Calu3 (cell line): ENCODE measurements around the gene NSD2. TPM values are rescaled to one million over a fixed set of nuclear protein-coding genes. Genes with fewer than 3 reads are reported as not detected.
"Not testable (repeated sequence)": the region's sequence is repeated elsewhere in the genome, so short reads cannot be mapped to it uniquely, and the experiment has no call there.

Experiments used
- BruUV-seq: library from RNA; stranded (reverse); fragments of 400-500 nt; replicated peaks from 2 replicates; lab custom pipeline; 2021; lab: Mats Ljungman, UMichigan
- CTCF ChIA-PET: fragments of 300-600 bp; sonication (Branson Sonifier 250); formaldehyde crosslinking; loops from one replicate; lab custom pipeline; 2022; ENCODE audit warnings: antibody characterized with exemption; lab: Charles Lee
- DNase-seq: peaks from one replicate; pipeline ENCODE4 v3.0.0; 2022
- H3K27ac Mint-ChIP-seq: one replicate; pipeline ENCODE4 v1.8.0; 2022; ENCODE audit warnings: mixed read lengths; ENCODE audit not compliant: unreplicated experiment
- H3K27me3 Mint-ChIP-seq: one replicate; pipeline ENCODE4 v1.8.0; 2022; ENCODE audit warnings: mixed read lengths; ENCODE audit not compliant: unreplicated experiment
- H3K36me3 Mint-ChIP-seq: one replicate; pipeline ENCODE4 v1.8.0; 2022; ENCODE audit warnings: mild to moderate bottlenecking, moderate library complexity, mixed read lengths; ENCODE audit not compliant: insufficient read depth, unreplicated experiment
- H3K4me1 Mint-ChIP-seq: one replicate; pipeline ENCODE4 v1.8.0; 2022; ENCODE audit warnings: mild to moderate bottlenecking, low read depth, mixed read lengths; ENCODE audit not compliant: unreplicated experiment
- H3K4me3 Mint-ChIP-seq: one replicate; pipeline ENCODE4 v1.8.0; 2022; ENCODE audit warnings: mild to moderate bottlenecking, low read depth, moderate library complexity, mixed read lengths; ENCODE audit not compliant: unreplicated experiment
- H3K9me3 Mint-ChIP-seq: one replicate; pipeline ENCODE4 v1.8.0; 2022; ENCODE audit warnings: low read depth, mixed read lengths; ENCODE audit not compliant: unreplicated experiment
- intact Hi-C: fragments of 100-400 bp; cut with micrococcal nuclease; formaldehyde crosslinking; loops from one replicate; pipeline ENCODE4 v1.10.0; 2022; ENCODE audit not compliant: unreplicated experiment
- total RNA-seq: library from RNA; stranded (reverse); gene quantifications from 2 replicates; pipeline ENCODE4 v1.2.3, GENCODE V29; 2022
- TF ChIP-seq, protein P1 (sequence below): fragments of 200-600 bp; IDR thresholded peaks from one replicate; pipeline ENCODE4 v1.8.0; 2022; ENCODE audit warnings: antibody characterized with exemption; ENCODE audit not compliant: unreplicated experiment

Gene NSD2
- total RNA-seq, 1 experiment from 2014 or later = 104 TPM

GRCh38 chr4:1997712-1998111 lies 126.5 kb downstream of the NSD2 start:
- Mint-ChIP-seq H3K4me3 (no peak overlapping the region), H3K36me3 (peaks cover 7% of the 10 kb centered on the region)
- TF ChIP-seq, protein P1, sequence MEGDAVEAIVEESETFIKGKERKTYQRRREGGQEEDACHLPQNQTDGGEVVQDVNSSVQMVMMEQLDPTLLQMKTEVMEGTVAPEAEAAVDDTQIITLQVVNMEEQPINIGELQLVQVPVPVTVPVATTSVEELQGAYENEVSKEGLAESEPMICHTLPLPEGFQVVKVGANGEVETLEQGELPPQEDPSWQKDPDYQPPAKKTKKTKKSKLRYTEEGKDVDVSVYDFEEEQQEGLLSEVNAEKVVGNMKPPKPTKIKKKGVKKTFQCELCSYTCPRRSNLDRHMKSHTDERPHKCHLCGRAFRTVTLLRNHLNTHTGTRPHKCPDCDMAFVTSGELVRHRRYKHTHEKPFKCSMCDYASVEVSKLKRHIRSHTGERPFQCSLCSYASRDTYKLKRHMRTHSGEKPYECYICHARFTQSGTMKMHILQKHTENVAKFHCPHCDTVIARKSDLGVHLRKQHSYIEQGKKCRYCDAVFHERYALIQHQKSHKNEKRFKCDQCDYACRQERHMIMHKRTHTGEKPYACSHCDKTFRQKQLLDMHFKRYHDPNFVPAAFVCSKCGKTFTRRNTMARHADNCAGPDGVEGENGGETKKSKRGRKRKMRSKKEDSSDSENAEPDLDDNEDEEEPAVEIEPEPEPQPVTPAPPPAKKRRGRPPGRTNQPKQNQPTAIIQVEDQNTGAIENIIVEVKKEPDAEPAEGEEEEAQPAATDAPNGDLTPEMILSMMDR = no peak

DNA sequence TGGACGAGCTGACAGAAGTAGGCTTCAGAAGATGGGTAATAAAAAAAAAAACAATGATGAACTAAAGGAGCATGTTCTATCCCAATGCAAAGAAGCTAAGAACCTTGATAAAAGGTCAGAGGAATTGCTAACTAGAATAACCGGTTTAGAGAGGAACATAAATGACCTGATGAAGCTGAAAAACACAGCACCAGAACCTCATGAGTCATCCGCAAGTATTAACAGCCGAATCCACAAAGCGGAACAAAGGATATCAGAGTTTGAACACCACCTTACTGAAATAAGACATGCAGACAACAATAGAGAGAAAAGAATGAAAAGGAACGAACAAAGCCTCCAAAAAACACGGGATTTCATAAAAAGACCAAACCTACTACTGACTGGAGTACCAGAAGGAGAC lies 127.1 kb downstream of the NSD2 start:
- peaks cover 15% of the 10 kb centered on the region for H3K4me1 Mint-ChIP-seq

More at GRCh38 chr4:1997712-1998111, 126.5 kb downstream of the NSD2 start:
- no TSS peak for BruUV-seq
- H3K4me1 Mint-ChIP-seq = peaks cover 15% of the 10 kb centered on the region
- H3K9me3 Mint-ChIP-seq = peaks cover 11% of the 10 kb centered on the region
- intact Hi-C loops = no loop called here
- CTCF ChIA-PET = interaction anchor here (0.6 kb wide), 1 partner anchor 31 kb away, joined by 4 read pairs; no protein-coding TSS in a partner anchor
- DNase-seq = no peak
- no peaks in the 10 kb centered on the region for H3K27me3 Mint-ChIP-seq
- no peak overlapping the region for H3K27ac Mint-ChIP-seq

DNA sequence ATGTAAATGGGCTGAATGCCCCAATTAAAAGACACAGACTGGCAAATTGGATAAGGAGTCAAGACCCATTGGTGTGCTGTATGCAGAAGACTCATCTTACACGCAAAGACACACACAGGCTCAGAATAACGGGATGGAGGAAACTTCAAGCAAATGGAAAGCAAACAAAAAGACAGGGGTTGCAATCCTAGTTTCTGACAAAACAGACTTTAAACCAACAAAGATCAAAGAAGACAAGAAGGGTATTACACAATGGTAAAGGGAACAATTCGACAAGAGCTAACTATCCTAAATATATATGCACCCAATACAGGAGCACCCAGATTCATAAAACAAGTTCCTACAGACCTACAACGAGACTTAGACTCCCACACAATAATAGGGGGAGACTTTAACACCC lies 128.1 kb downstream of the NSD2 start:
- BruUV-seq, CTCF ChIA-PET, DNase-seq, H3K27me3 Mint-ChIP-seq, H3K27ac Mint-ChIP-seq, intact Hi-C loops, H3K36me3 Mint-ChIP-seq, H3K4me3 Mint-ChIP-seq: not testable (repeated sequence)
- Mint-ChIP-seq H3K9me3 (peaks cover 11% of the 10 kb centered on the region), H3K4me1 (peaks cover 15% of the 10 kb centered on the region)

More for the DNA sequence above, 127.1 kb downstream of the NSD2 start:
- Mint-ChIP-seq H3K4me3 (peak overlapping the region; percentile 20), H3K9me3 (peaks cover 11% of the 10 kb centered on the region), H3K36me3 (peaks cover 7% of the 10 kb centered on the region), H3K27ac (no peak overlapping the region), H3K27me3 (no peaks in the 10 kb centered on the region)
- DNase-seq = no peak
- no TSS peak for BruUV-seq
- intact Hi-C loops = no loop called here
- CTCF ChIA-PET = interaction anchor here (0.6 to 0.7 kb wide), 2 partner anchors 9 to 32 kb away, joined by 3 to 4 read pairs; no protein-coding TSS in a partner anchor
- TF ChIP-seq, protein P1 = no peak

DNA sequence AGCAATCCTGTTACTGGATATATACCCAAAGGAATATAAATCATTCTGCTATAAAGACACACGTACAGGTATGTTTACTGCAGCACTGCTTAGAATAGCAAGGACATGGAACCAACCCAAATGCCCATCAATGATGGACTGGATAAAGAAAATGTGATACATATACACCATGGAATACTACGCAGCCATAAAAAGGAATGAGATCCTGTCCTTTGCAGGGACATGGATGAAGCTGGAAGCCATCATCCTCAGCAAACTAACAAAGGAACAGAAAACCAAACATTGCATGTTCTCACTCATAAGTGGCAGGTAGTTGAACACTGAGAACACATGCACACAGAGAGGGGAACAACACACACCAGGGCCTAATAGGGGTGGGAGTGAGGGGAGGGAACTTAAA lies 132.2 kb downstream of the NSD2 start:
- Mint-ChIP-seq H3K4me1 (peaks cover 14% of the 10 kb centered on the region), H3K36me3 (peaks cover 24% of the 10 kb centered on the region)
- H3K27ac Mint-ChIP-seq, H3K4me3 Mint-ChIP-seq, BruUV-seq, H3K9me3 Mint-ChIP-seq, H3K27me3 Mint-ChIP-seq, DNase-seq, CTCF ChIA-PET, intact Hi-C loops: not testable (repeated sequence)

- no peaks in the 10 kb centered on the region for H3K9me3 Mint-ChIP-seq
- peaks cover 33% of the 10 kb centered on the region for H3K36me3 Mint-ChIP-seq
- H3K27ac Mint-ChIP-seq = no peak overlapping the region
- H3K27me3 Mint-ChIP-seq = no peaks in the 10 kb centered on the region
- intact Hi-C loops = no loop called here
- TF ChIP-seq, protein P1 = no peak
- CTCF ChIA-PET = no interaction called here
- H3K4me1 Mint-ChIP-seq = peaks cover 7% of the 10 kb centered on the region
- BruUV-seq = no TSS peak
- DNase-seq = no peak
- no peak overlapping the region for H3K4me3 Mint-ChIP-seq
These were observed 135.2 kb downstream of the NSD2 start for GRCh38 chr4:2006367-2006766.
